Activated naive CD4-positive, alpha-beta T cell treated with anti-CD3 and anti-CD28 coated beads, Interleukin-2, amount 50 U/mL, for 16 hours (primary cell): ENCODE measurements around the gene SLC44A4.
A peak's percentile ranks its signal among the peaks of the same experiment; 100 is the strongest.
"Not testable (repeated sequence)": the region's sequence is repeated elsewhere in the genome, so short reads cannot be mapped to it uniquely, and the experiment has no call there.

Source experiments
- DNase-seq: peaks from one replicate; pipeline ENCODE4 v3.0.0-alpha.2; 2020

SLC44A4 gene

DNA sequence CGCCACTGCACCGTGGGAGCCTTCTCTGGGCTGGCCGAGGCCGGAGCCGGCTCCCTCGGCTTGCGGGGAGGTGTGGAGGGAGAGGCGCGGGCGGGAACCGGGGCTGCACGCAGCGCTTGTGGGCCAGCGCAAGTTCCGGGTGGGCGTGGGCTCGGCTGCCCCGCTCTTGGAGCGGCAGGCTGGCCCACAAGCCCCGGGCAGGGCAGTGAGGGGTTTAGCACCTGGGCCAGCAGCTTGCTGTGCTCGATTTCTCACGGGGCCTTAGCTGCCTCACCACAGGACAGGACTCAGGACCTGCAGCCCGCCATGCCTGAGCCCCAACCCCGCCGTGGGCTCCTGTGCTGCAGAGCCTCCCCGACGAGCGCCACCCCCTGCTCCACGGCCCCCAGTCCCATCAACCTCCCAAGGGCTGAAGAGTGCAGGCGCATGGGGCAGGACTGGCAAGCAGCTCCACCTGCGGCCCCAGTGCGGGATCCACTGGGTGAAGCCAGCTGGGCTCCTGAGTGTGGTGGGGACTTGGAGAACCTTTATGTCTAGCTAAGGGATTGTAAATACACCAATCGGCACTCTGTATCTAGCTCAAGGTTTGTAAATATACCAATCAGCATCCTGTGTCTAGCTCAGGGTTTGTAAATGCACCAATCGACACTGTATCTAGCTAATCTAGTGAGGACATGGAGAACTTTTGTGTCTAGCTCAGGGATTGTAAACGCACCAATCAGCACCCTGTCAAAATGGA is 26.6 kb downstream of the SLC44A4 start:
- DNase-seq, result not testable (repeated sequence)

DNA sequence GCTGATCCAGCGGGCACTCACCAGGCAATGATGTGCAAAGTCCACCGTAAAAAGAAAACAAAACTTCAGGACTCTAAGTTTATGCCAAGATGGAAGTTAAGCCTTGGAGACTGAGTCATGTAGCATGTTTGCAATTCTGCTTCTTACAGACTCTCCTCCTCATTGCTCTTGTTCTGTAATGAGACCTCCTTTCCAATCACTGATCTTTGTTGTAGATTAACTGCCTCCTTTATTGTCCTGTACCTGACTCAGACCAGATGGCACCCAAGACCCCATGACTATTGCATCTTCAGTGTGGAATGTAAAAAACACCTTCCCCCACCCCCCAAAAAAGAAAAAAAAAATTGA is 27.3 kb downstream of the SLC44A4 start:
- DNase-seq, result no peak

DNA sequence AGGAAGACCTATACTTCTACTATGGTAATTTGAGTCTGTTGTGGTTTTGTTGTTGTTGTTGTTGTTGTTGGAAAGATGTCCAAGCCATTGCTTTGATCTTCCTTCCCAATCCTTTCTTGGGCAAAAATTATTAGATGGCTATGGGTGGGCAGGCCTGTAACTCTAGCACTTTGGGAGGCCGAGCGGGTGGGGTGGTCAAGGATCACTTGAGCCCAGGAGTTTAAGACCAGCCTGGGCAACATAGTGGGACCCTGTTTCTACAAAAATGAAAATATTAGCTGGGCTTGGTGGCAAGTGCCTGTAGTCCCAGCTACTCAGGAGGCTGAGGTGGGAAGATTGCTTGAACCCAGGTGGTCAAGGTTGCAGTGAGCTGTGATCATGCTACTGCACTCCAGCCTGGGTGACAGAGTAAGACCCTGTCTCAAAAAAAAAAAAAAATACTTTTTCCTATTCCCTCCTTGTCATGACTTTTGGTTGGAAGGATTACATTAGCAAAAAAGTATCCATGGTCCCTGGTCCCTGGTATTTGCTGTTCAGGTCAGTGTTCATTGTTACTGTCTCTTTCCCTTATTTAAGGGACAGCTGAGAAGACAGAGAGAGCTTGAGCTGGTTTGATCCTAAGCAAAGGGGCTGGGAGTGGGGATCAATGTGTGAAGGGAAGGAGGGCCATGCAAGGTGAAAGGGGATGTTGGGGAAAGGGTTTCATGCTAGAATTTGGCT is 27.9 kb downstream of the SLC44A4 start:
- DNase-seq, result no peak

DNA sequence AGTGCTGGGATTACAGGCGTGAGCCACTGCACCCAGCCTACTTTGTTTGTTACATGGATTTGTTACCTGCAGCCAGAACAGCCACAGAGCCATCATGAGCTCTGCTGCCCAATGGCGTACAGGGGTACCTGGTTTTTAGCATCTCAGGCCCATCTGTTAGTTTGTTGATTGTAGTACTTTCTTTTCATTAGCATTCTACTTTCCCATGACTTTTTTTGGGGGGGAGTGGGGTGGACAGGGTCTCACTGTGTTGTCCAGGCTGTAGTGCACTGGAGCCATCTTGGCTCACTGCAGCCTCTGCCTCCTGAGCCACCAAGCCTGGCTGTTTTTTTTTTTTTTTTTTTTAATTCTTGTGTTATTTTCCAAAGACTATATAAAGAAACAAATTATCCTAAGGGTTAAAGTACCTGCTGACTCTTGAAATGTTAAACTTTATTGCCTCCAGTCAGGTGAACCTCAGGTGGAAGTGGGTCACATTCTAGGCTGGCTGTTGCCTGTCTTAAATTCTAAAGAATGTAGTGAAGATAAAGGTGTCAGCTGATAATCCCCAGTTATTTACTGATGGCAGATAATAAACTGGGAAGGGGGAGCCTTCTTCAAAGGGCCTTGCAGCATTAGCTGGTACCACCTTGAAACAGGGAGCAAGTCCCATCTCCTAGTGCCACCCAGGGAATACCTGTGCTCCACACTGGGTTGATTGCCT is 31.4 kb downstream of the SLC44A4 start:
- no peak for DNase-seq

DNA sequence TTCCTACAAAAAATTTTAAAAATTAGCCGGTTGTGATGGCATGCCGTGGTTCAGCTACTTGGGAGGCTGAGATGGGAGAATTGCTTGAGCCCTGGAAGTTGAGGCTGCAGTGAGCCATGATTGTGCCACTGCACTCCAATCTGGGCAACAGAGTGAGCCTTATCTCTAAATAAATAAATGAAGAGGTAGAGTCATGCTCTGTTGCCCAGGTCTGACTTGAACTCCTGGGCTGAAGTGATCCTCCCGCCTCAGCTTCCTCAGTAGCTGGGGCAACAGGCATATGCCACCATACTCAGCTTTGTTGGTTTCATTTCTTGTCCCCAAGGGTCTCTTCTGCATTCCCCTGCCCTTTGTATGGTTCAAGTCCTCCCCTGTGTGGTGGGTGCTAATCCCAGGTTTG is 34.3 kb downstream of the SLC44A4 start:
- DNase-seq, result no peak

DNA sequence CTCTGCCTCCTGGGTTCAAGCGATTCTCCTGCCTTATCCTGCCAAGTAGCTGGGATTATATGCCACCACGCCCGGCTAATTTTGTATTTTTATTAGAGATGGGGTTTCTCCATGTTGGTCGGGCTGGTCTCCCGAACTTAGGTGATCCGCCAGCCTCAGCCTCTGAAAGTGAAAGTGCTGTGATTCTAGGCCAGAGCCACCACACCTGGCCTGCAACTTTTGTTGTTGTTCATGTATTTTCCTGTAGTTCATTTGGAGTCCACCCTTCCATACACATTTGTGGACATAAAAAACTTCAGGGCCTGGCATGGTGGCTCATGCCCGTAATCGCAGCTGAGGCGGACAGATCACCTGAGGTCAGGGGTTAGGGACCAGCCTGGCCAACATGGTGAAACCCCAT is 36.7 kb downstream of the SLC44A4 start:
- DNase-seq, result no peak

DNA sequence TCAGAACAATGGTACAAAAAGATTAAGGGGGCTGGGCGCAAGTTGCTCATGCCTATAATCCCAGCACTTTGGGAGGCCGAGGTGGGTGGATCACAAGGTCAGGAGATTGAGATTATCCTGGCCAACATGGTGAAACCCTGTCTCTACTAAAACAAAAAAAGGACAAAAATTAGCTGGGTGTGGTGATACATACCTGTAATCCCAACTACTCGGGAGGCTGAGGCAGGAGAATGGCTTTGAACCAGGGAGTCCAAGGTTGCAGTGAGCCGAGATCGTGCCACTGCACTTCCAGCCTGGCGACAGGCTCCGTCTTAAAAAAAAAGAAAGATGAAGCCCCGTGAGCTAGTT is 39.0 kb downstream of the SLC44A4 start:
- not testable (repeated sequence) for DNase-seq

DNA sequence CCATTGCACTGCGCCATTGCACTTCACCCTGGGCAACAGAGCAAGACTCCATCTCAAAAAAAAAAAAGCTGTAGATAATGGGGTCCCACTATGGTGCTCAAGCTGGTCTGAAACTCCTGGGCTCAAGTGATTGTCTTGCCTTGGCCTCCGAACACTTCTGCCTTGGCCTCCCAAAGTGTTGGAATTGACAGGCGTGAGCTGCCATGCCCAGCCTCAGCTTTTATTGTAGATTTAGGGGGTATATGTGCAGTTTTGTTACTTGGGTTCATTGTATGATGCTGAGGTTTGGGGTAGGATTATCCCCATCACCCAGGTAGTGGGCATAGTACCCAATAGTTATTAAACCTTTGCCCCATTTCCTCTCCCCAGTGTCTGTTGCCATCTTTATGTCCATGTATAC is 39.8 kb downstream of the SLC44A4 start:
- no peak for DNase-seq

DNA sequence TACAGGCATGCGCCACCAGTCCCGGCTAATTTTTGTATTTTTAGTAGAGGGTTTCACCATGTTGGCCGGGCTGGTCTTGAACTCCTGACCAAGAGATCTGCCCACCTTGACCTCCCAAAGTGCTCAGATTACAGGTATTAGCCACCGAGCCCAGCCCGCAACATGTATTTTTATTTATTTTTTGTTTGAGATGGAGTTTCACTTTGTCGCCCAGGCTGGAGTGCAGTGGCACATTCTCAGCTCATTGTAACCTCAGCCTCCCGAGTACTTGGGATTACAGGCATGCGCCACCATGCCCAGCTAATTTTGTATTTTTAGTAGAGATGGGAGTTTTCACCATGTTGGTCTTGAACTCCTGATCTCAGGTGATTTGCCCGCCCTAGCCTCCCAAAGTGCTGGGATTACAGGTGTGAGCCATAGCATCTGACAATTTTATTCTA is 40.7 kb downstream of the SLC44A4 start:
- not testable (repeated sequence) for DNase-seq

DNA sequence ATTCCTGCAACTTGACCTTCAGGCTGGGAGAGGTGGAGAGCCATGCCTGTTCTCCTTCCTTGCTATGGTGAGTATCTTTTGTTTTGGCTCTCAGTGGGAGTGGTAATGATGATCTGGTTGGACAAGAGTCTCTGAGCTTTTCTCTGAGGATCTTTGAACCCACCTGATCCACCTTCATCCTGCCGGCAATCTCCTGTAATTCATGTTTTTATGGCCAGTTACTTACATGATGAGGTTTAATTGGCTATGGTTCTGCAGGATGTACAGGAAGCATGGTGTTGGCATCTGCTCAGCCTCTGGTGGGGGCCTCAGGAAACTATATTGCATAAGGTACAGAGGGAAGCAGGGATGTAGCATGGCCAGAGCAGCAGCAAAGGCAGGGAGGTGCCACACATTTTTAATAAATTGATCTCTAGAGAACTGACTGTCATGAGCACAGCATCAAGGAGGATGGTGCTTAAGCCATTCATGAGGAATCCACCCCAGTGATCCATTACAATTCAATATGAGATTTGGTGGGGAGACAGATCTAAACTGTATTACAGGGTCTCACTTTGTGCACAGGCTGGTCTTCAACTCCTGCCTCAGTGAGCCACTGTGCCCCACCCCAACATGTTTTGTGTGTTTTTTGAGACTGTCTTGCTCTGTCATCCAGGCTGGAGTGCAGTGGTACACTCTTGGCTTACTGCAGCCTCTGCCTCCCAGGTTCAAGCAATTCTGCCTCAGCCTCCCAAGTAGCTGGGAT is 41.3 kb downstream of the SLC44A4 start:
- DNase-seq, result no peak

DNA sequence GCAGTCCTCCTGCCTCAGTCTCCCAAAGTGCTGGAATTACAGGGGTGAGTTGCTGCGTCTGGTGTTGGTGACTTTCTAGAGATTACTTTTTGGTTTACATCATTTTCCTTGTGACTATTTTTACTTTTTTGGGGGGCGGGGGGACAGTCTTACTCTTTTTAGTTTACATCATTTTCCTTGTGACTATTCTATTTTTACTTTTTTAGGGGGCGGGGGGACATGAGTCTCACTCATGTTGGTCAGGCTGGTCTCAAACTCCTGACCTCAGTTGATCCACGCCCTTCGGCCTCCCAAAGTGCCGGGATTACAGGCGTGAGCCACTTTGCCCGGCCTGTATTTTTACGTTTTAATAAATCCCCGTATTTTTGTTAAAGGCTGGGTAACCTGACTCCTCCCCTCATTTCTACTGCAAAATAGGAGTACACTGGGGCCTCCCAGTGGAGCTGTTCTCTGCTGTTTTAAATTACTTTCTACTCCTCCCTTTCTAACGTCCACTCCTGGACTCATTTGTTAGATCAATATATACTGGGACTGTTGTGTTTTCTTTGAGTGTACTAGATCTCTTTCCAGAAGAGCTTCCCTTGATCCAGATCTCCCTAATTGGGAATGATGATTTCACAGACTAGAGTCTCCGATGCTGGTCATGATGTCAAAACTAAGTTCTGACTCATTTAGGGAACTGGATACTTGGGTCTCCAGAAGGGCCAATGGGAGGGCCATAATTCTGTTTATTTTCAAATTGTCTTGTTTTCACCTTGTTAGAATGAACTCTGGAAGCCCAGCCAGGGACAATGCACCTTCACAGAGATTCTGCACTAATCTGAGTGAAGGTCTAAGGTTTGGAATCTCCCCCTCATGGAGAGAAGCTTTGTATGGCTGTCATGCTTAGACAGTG is 42.1 kb downstream of the SLC44A4 start:
- DNase-seq, result no peak

DNA sequence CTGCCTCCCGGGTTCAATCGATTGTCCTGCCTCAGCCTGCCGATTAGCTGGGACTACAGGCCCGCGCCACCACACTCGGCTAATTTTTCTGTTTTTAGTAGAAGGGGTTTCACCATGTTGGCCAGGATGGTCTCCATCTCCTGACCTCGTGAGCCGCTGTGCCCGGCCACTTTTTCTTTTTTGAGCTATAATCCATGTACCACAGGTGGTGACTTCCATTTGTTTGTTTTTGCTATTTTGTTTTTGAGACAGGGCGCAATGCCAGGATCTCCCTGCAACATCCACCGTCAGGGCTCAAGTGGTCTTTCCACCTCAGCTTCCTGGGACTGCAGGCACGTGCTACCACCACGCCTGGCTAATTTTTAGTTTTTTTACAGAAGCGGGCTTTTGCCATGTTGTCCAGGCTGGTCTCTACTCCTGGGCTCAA is 42.7 kb downstream of the SLC44A4 start:
- no peak for DNase-seq

DNA sequence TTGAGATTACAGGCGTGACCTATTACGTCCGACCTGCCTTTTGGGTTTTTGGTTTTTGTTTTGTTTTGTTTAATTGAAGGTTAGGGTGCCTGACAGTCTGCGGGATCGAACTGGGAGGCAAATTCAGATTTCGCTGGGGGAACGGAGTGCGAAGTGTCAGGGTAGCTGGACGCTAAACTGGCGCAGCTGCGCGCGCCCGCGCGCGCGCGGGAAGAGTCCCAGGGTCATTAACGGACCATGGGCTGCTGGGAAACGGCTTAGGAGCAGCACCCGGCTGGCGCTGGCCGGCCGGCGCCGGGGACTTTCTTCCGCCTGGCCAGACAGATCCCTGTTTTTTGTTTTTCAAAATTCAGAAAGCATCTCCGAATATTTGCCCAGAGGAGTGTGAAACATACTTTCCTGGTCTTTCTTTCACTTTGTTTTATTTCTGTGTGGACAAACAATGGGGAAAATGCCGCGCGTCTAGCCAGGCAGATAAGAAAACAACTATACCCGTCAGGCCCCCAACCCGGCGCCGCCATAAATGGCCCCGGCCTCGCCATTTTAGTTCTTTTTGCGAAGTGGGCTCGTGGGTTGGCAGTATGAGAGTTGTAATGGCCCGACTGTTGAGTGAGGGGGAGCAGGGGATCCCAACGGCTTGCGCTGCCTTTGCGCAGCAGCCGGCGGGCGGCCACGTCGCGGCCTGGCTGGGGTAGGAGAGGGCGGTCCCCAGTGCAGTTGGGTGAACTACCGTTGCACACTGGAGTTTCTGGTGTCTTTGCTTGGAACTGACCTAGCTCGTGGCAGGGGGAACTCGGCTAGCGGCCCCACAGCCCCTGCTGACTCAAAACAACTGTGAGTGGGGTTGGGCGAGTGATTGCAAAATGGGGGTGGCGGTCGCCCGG is 44.2 kb downstream of the SLC44A4 start:
- DNase-seq, result peak; percentile 80

DNA sequence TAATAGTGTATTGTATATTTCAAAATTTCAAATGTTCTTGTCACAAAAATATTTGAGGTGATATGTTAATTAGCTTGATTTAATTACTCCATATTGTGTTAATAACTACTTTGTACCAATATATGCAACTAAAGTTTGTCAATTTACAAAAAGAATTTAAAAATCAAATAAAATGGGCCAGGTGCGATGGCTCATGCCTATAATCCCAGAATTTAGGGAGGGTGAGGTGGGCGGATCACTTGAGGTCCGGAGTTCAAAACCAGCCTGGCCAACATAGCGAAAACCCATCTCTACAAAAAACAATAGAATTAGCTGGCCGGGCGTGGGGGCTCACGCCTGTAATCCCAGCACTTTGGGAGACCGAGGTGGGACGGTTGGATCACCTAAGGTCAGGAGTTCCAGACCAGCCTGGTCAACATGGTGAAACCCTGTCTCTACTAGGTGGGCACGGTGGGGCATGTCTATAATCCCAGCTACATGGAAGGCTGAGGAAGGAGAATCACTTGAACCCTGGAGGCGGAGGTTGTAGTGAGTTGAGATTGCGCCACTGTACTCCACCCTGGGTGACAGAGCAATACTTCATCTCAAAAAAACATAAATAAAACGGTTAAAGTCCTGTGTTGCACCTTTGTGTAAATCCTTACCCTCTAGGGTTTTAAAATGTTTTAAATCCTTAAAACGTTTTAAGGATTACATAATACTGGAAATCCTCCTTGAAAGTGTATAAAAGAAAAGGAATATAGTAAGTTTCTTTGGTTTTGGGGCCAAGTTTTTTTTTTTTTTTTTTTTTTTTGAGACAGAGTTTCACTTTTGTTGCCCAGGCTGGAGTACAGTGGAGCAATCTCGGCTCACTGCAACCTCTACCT is 47.2 kb downstream of the SLC44A4 start:
- no peak for DNase-seq

DNA sequence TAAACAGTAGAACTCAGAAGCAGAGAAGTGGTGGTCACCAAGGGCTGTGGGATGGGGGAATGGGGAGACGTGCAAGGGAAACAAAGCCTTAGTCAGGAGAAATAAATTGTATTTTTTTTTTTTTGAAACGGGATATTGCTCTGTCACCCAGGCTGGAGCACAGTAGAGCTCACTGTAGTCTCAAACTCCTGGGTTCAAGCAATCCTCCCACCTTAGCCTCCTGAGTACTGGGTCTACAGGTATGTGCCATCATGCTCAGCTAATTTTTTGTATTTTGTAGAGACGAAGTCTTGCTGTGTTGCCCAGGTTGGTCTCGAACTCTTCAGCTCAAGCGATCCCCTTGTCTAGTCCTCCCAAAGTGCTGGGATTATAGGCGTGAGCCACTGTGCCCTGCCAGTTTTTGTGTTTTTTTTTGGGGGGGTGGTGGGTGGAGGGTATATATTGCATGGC is 47.9 kb downstream of the SLC44A4 start:
- no peak for DNase-seq

DNA sequence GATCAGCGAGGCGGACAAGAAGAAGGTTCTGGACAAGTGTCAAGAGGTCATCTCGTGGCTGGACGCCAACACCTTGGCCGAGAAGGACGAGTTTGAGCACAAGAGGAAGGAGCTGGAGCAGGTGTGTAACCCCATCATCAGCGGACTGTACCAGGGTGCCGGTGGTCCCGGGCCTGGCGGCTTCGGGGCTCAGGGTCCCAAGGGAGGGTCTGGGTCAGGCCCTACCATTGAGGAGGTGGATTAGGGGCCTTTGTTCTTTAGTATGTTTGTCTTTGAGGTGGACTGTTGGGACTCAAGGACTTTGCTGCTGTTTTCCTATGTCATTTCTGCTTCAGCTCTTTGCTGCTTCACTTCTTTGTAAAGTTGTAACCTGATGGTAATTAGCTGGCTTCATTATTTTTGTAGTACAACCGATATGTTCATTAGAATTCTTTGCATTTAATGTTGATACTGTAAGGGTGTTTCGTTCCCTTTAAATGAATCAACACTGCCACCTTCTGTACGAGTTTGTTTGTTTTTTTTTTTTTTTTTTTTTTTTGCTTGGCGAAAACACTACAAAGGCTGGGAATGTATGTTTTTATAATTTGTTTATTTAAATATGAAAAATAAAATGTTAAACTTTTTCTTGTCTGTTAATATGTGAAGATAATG is 49.0 kb downstream of the SLC44A4 start:
- DNase-seq, result no peak

DNA sequence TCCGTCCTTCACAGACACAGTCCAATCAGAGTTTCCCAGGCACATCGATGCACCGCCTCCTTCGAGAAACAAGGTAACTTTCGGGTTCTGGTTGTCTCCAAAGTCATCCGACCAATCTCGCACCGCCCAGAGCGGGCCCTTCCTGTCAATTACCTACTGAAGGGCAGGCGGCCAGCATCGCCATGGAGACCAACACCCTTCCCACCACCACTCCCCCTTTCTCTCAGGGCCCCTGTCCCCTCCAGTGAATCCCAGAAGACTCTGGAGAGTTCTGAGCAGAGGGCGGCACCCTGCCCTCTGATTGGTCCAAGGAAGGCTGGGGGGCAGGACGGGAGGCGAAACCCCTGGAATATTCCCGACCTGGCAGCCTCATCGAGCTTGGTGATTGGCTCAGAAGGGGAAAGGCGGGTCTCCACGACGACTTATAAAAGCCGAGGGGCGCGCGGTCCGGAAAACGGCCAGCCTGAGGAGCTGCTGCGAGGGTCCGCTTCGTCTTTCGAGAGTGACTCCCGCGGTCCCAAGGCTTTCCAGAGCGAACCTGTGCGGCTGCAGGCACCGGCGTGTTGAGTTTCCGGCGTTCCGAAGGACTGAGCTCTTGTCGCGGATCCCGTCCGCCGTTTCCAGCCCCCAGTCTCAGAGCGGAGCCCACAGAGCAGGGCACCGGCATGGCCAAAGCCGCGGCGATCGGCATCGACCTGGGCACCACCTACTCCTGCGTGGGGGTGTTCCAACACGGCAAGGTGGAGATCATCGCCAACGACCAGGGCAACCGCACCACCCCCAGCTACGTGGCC is 51.3 kb downstream of the SLC44A4 start, which contains the start of gene HSPA1B:
HSPA1B (plus strand) TSS at position 453 of the 794 bp plus-strand sequence; CDS start at position 666, 213 bp downstream.
- peak; percentile 88 for DNase-seq

DNA sequence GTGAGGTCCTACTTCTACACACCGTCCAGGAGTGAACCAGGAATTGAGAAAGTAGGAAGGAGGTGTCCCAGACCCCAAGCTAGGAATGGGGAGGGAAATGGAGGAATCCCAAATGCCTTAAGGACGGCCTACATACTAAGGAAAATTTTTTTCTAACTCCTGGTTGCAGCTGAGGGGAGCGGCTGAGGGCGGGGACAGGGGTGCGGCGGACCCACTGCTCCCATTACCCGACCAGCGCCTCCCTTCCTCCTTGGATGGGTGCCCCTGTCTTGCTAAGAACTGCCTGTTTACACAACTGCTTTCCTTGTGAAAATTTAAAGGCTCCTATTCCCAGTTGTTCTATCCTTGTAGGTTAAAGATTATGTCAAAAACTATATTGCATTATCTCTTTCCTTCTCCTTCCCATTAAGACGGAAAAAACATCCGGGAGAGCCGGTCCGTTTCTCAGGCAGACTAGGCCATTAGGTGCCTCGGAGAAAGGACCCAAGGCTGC is 52.0 kb downstream of the SLC44A4 start:
- DNase-seq, result no peak
